ENCODE results near the gene LRRC32.
"Not testable (repeated sequence)": the region's sequence is repeated elsewhere in the genome, so short reads cannot be mapped to it uniquely, and the experiment has no call there.

Gene LRRC32

GRCh38 chr11:76609736-76610370, 60.7 kb downstream of the LRRC32 start:
- no peak for DNase-seq

- not testable (repeated sequence) for DNase-seq
Observed at GRCh38 chr11:76608879-76609460, 61.6 kb downstream of the LRRC32 start.

GRCh38 chr11:76608228-76608627, 62.3 kb downstream of the LRRC32 start:
- DNase-seq: not testable (repeated sequence)
